Transverse colon (tissue), 4 donors: ENCODE results near the gene DDX43.

Experiments
- CTCF ChIP-seq, 5 experiments: fragments of 200-600 bp in 3 of 5; fragments of 450-650 bp in 2 of 5; sonication (generic) in 3 of 5; IDR thresholded peaks; 1 replicate in 2 of 5; 2 replicates in 3 of 5; pipeline ENCODE4 v1.5.1; 2016 to 2017; ENCODE audit warnings: antibody characterized with exemption in 5 of 5, inconsistent platforms in 3 of 5, mild to moderate bottlenecking in 2 of 5, moderate library complexity in 1 of 5
- POLR2AphosphoS5 ChIP-seq, 3 donors: sonication (generic); formaldehyde crosslinking; IDR thresholded peaks; one replicate each; pipeline ENCODE4 v1.6.1; 2016; ENCODE audit warnings: antibody characterized with exemption in 3 of 3

GRCh38 chr6:73400656-73401055 is 6.0 kb downstream of the DDX43 start:
- no peak for TF ChIP-seq CTCF (IDR thresholded peaks at IDR 0.05)
- TF ChIP-seq POLR2AphosphoS5 (IDR thresholded peaks at IDR 0.05), result no peak
